Measurements from ENCODE around the gene CEP128.
"Not testable (repeated sequence)": the region's sequence is repeated elsewhere in the genome, so short reads cannot be mapped to it uniquely, and the experiment has no call there.

Gene CEP128

GRCh38 chr14:80955416-80955941, 13.9 kb upstream of the CEP128 start, which contains the start of gene TSHR:
Gene TSHR, plus strand, starts transcription at chr14:80955621. Its CDS starts 60 bp downstream, at chr14:80955681.
- H3K4me3 ChIP-seq (ENCODE audit: low read depth, low read length): peak within 1 kb of the TSS; percentile 64
- no peak for DNase-seq (ENCODE audit: low read depth)

- H3K4me3 ChIP-seq (ENCODE audit: low read depth, low read length): peak overlapping the region; percentile 64
- no peak for DNase-seq (ENCODE audit: low read depth)
Observed at GRCh38 chr14:80954687-80955299, 13.3 kb upstream of the CEP128 start.

GRCh38 chr14:80953211-80953610, 11.7 kb upstream of the CEP128 start:
- H3K4me3 ChIP-seq (ENCODE audit: low read depth, low read length); DNase-seq (ENCODE audit: low read depth): not testable (repeated sequence)

GRCh38 chr14:80951491-80951890, 10.0 kb upstream of the CEP128 start:
- no peak for DNase-seq (ENCODE audit: low read depth)
- no peak overlapping the region for H3K4me3 ChIP-seq (ENCODE audit: low read depth, low read length)

DNA sequence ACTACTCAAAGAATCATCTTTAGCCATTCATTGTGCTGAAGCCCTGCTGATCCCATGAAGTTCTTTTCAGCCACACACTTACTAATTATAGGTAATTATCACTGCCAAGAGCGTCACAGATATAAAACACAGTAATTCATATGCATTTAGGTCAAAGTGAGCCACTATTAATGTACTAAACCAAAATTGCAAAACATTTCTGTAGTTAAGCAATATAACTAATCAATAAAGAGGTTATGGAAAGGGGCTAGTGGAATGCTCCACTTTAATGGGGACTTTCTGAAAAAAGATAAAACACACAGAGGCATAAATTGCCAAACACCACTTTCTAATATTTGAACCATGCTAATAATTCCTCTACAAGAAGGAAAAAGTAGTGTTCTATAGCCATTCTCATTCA, 6.8 kb upstream of the CEP128 start:
- H3K4me3 ChIP-seq (ENCODE audit: low read depth, low read length): no peak overlapping the region
- DNase-seq (ENCODE audit: low read depth): no peak

DNA sequence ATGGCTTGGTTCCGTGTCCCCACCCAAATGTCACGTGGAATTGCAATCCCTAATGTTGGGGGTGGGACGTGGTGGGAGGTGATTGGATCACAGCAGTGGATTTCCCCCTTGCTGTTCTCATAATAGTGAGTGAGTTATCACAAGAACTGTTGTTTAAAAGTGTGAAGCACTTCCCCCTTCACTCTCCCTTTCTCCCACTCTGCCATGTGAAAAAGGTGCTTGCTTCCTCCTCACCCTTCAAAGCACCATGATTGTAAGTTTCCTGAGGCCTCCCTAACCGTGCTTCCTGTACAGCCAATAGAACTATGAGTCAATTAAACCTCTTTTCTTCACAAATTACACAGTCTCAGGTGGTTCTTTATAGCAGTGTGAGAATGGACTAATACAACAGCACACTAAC, 5.3 kb upstream of the CEP128 start:
- H3K4me3 ChIP-seq (ENCODE audit: low read depth, low read length): no peak overlapping the region
- no peak for DNase-seq (ENCODE audit: low read depth)

GRCh38 chr14:80946187-80946586, 4.6 kb upstream of the CEP128 start:
- DNase-seq (ENCODE audit: low read depth): no peak
- no peak overlapping the region for H3K4me3 ChIP-seq (ENCODE audit: low read depth, low read length)

DNA sequence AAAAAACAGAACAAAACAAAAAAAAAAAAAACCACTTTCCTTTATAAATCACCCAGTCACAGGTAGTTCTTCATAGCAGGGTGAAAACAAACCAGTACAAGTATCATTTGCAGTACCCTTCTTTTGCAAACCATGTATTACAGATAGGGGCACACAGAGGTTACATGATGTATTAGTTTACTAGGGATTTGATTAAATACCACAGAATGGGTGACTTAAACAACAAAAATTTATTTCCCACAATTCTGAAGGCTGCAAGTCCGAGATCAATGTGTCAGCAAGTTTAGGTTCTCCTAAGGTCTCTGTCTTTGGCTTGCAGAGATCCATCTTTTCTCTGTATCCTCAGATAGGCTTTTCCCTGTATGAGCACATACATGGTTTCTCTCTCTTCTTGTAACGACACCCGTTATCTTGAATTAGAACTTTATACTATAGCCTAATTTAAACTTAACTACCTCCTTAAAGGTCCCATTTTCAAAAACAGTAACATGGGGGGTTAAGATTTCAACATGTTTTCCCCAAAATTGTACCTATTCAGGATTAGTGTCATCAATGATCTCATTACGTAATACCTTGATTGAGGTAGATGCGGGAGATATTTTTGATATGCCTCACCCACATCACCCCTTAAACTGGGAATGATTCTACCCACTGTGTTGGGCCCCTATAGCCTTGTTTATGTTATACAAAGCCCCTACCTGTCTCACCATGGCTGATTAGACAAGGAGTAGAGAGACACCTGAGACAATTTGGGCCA, 3.5 kb upstream of the CEP128 start:
- no peak for DNase-seq (ENCODE audit: low read depth)

DNA sequence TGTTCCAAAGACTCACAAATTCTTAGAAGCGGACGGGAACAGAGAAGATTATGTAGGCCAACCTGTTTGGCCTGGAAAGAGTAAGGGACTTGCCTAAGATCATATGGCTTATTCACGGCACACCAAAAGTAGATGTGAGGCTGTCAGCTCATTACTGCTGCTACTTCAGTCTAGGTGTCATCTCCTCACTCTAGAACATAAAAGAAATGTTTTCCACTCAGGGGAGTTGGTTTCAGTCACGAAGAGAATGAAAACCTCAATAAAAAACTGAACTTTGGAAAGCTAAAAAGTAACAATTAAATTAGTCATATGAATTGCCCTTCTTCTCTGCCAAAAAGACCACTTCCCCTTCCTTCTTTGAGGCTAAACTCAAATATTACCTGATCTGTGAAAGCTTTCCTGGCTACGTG, 658 bp upstream of the CEP128 start:
- H3K4me3 ChIP-seq (ENCODE audit: low read depth, low read length): peak overlapping the region; percentile 88

More for the DNA sequence above, 3.5 kb upstream of the CEP128 start:
- no peak overlapping the region for H3K4me3 ChIP-seq (ENCODE audit: low read depth, low read length)

DNA sequence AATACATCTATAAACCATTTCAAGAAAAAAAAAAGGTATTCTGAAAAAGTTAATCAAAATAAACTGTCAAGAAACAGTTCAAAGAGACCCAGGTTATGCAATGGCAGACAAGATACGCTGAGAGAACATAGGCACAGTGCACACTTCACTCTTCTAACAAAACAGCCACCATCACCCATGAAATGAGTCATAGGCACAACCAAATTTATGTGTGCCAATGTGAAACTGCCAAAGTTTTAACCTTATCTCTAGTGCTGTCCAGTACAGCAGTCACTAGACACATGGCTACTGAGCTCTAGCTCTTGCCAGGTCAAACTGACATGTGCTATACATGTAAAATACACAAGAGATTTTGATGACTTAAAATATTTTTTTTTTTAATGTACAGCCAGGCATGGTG, 1.4 kb downstream of the CEP128 start:
- DNase-seq (ENCODE audit: low read depth): no peak
- no peak overlapping the region for H3K4me3 ChIP-seq (ENCODE audit: low read depth, low read length)

More for the DNA sequence above, 658 bp upstream of the CEP128 start:
- DNase-seq (ENCODE audit: low read depth): no peak

DNA sequence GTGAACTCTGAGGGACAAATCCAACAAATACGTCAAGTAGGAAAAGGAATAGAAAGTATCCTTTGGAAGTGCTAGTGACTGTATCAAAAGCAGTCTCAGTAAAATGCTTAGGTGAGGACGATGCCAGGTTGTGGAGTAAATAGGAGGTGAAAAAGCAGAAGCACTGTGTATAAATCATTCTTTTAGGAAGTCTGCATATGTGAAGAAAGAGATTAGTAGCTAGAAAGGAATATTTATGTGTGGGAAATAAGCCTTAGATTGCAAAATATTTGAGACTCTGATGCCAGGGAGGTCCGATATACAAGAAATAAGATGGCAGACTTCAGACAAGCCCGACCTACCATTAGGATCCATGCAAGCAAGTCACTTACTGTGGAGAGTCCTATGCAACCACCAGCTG, 7.9 kb downstream of the CEP128 start:
- H3K4me3 ChIP-seq (ENCODE audit: low read depth, low read length): no peak overlapping the region
- no peak for DNase-seq (ENCODE audit: low read depth)

GRCh38 chr14:80933282-80933681, 8.3 kb downstream of the CEP128 start:
- no peak overlapping the region for H3K4me3 ChIP-seq (ENCODE audit: low read depth, low read length)
- no peak for DNase-seq (ENCODE audit: low read depth)

- peak; percentile 91 for DNase-seq (ENCODE audit: low read depth)
- H3K4me3 ChIP-seq (ENCODE audit: low read depth, low read length): no peak overlapping the region
Observed at GRCh38 chr14:80930836-80931389, 10.6 kb downstream of the CEP128 start.

DNA sequence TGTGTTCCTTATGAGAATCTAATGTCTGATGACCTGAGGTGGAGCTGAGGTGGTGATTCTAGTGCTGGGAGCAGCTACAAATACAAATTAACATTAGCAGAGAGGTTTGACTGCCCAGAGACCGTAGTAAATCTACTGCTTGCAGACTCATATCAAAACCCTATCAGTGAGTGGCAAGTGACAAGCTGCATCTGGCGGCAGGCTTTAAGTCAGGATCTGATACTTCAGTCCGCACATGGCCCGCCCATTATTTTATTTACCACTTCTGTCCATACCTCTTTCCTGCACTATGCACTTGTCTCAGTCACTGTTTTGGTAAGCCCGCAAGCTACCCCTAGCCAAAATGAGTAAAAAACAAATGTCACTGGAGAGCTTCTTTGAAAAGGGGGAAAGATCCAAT, 11.4 kb downstream of the CEP128 start:
- DNase-seq (ENCODE audit: low read depth): no peak
- H3K4me3 ChIP-seq (ENCODE audit: low read depth, low read length): no peak overlapping the region

DNA sequence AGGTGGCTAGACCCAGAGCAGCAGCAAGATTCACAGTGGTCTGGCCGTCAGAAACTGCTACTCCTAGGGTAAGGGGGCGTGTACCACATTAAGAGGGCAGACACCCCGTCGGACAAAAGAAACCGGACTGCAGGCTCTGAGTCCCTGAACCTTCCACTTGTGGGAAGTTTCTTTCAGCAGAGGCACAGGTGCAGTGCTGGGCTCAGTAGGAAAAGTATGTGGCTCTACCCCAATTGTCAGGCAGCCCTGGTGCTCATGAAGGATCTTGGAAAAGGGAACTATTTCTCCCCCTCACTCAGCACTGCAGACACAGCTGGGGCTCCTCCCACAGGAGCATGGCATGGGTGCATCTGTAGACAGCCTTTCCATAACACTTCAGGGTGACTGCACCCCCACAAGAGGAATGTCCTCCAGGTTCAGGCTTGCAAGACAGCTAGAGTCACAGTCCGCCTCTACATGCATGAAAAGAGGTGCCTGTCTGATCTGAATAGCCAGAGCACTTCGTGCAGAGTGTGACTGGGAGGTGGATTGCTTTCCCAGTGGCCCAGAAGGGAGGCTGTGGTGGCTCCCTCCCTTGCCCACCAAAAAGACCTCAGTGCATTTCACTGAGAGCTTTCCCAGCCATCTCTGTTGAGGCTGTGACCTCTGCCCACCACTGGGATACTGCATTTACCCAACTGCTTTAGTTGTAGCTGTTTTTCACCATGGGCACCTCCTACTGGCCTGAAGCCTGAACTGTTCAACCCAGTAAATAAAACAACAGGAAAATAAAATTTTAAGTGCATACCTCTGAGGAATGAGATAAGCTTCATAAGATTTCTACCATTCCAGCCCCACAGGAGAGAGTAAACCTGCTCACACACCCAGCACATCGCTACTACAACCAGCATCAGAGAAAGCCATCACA, 14.2 kb downstream of the CEP128 start:
- no peak overlapping the region for H3K4me3 ChIP-seq (ENCODE audit: low read depth, low read length)

GRCh38 chr14:80926397-80927082, 15.0 kb downstream of the CEP128 start:
- peak; percentile 73 for DNase-seq (ENCODE audit: low read depth)
- H3K4me3 ChIP-seq (ENCODE audit: low read depth, low read length): no peak overlapping the region

More for the DNA sequence above, 14.2 kb downstream of the CEP128 start:
- DNase-seq (ENCODE audit: low read depth): no peak

DNA sequence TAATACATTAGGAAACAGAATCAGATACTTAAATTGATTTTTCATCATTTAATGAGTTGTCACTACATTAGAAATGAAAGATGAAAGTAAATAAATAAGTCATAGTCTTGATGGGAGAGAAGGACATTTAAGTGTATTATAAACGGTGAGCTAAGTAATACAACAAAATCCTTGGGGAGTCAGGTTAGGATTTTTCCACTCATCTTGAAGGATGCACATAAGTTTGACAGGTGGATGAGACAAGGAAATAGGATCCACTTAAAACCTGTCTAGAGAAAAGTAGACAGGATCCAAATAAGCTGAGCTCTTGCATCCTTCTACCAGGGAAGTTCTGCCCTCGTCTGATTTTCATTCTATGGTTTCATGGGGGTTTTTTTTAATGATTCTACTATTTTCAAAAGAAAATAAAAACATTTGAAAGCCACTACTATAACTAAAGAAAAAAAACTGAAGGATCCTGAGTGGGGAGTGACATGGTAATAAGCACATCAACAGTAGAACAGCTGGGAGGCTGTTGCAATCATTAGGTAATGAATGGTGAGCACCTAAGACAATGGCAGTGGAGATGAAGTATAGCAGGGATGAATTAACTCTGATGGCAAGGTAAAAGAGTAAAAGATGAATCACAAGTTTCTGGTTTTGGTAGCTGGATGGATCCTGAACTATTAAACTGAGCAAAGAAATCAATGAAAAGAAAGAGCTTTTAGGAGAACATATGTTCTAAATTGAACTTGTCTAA, 17.0 kb downstream of the CEP128 start:
- no peak for DNase-seq (ENCODE audit: low read depth)

GRCh38 chr14:80923368-80923767, 18.2 kb downstream of the CEP128 start:
- DNase-seq (ENCODE audit: low read depth): no peak
- H3K4me3 ChIP-seq (ENCODE audit: low read depth, low read length): no peak overlapping the region

More for the DNA sequence above, 17.0 kb downstream of the CEP128 start:
- no peak overlapping the region for H3K4me3 ChIP-seq (ENCODE audit: low read depth, low read length)

Measured in skeletal muscle cell (primary cell).